NCI-H128 (cell line): ENCODE results near the gene TIMM23B.
"Not testable (repeated sequence)": the region's sequence is repeated elsewhere in the genome, so short reads cannot be mapped to it uniquely, and the experiment has no call there.

Experiments used
- DNase-seq: peaks from one replicate; lab custom pipeline; 2025; ENCODE audit not compliant: unreplicated experiment; lab: John Stamatoyannopoulos, UW

TIMM23B gene, protein sequence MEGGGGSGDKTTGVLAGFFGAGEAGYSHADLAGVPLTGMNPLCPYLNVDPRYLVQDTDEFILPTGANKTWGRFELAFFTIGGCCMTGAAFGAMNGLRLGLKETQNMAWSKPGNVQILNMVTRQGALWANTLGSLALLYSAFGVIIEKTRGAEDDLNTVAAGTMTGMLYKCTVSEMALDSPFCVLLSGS

DNA sequence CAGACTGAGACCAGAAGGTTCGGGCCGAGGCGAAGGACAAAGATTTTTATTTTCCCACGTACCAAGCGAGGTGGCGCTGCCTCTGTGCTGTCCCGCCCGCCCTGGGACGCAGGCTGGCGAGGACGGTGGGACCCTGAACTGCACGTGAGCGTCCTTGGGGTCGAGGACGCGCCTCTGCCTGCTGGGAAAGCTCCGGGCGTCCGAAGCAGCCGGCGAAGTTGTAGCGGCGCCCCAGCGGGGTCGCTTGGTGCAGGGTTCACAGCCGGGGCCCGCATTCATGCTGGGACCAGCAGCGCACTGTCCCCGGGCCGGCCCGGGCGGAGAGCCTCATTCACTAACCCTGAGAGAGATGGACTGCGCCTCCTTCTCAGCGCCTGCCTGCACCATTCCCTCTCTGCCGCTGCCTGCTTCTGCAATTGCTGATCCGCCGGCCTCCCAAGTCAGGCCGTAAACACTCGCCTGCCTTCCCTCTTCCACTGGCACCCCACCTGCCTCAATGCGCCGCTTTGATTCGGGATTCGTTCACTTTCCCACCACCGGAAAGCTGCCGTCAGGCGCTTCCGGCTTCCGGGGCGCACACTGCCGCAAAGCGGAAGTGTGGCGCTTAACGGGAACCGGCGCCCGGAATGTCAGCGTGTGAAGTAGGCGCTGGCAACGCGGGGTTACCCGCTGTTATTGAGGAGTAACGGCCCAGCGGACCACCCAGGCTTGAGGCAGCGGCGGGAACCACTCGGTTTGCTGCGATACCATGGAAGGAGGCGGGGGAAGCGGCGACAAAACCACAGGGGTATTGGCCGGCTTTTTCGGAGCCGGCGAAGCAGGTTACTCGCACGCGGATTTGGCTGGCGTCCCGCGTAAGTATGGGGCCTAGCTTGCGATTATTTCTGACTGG, at the start of gene TIMM23B, which contains the start of gene PARG:
Gene TIMM23B, plus strand, starts transcription at position 607 of the 892 bp plus-strand sequence. Its CDS starts 142 bp downstream, at position 749.
Gene PARG, minus strand, starts transcription at position 581 of the 892 bp plus-strand sequence. Its CDS starts 302 bp downstream, at position 279.
- DNase-seq, result peak; percentile 4

DNA sequence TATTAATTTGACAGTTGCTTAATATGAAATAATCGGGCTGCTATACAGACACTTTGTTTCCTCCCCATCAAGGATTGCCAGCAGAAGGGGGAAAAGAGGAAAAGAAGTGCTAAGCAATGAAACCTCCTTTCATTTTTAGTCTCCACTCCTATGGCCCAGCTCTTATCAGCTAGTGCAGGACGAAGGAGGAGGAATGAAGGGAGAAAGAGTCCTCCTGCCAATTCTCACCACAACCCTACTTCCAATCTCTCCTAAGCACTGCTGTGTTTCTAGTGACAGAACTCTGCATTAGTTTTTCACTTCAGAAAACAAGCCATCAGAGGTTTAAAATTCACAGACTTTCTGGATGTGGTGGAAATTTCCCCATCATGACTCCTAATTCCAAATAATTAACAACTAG, 41.9 kb upstream of the TIMM23B start:
- not testable (repeated sequence) for DNase-seq

DNA sequence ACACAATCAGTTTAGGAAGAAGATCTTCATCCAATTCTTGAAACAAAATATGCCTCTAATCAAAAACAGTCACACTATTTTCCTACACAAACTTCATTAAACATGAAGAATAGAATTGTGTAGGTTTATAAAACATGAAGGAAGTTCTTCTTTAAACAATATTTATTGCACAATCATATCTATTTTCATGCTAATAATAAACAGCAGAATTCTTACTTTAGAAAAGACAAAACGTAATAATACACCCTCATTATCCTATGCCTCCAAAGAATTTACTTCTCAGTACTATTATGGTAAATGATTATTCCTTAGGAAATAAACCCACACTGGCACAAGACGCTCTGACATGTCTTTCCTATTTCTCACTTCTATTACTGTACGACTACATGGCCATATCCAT, 41.4 kb upstream of the TIMM23B start:
- not testable (repeated sequence) for DNase-seq

DNA sequence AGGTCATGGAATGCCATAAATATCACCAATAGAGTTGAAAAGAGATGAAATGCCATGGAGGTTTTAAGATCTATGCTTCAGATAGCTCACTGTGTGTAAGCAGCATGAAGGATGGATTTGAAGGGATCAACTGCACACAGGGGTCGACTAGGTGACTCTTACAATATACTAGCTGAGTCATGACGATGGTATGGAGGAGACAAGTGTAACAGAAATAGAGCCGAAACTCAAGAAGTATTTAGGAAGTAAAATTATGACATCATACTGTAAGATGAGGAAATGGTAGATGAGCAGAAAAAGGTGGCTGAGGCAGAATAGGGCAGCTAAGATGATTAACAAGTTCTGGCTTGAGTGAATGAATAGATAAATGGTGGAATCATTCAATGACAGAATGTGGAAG, 38.0 kb upstream of the TIMM23B start:
- not testable (repeated sequence) for DNase-seq

DNA sequence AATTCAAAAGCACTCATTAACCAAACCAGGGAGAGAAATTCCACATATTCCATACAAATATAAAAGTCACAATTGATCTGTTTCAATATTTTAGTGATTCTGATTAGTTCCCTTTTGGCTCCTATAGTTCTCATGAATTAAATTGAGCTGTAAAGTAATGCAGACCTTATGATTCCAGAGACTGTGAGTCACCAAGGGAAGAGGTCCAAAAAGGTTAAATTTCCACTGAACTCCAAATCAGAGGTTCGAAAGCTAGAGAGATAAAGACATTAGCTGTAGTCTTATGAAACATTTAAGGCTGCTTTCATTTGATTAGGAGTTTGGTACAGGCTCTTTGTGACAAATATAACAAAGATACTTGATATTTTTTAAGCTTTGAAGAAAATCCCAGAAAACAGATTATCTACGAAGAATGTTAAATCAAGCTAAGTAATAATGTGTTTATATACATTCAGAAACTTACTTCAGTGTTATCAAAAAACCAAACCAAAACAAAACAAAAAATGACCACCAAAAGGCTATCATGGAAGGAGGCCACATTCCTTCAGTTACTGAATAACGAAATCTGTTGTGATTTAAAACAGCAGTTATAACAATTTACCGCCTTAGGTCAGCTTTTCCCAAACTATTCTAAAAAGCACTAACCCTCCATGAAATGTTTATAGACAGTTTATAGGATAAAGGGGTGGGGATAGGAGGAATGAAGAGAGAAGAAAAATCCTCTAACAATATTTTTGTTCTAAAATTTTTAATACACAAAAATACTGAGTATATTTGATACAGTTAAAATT, 33.4 kb upstream of the TIMM23B start:
- not testable (repeated sequence) for DNase-seq

DNA sequence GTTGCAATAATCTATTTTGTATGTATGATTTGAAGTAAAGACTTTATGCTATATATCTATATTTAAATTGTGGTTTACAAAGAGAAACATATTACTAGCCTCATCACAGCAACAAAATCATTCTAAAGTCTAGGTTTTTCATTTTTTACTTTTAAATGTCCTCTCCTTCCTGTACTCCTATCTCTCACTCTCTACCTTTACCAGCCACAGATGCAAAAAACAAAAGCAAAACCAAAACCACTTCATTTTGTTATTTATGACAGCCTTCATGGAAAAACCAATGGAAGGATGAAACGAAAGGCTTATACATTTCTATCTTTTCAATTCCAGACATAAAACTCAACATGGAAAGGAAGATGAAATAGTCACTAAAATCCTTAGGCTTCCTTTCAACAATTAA, 31.6 kb upstream of the TIMM23B start:
- not testable (repeated sequence) for DNase-seq

GRCh38 chr10:49916451-49916850, 25.4 kb upstream of the TIMM23B start:
- not testable (repeated sequence) for DNase-seq

DNA sequence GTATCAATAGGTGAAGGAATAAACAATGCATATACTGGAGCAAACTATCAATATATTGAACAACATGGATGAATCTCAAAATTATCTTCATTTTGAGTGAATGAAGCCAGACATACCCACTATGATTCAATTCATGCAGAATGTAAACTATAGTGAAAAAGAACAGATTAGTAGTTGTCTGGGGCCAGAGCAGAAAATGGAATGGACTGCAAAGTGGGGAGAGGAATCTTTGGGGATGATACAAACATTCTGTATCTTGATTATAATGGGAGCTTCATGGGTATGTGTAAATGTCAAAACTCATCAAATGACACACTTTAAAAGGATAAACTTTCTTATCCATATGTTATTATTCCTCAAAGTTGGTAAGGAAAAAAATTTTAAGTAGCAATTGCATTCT, 23.9 kb upstream of the TIMM23B start:
- DNase-seq, result not testable (repeated sequence)

DNA sequence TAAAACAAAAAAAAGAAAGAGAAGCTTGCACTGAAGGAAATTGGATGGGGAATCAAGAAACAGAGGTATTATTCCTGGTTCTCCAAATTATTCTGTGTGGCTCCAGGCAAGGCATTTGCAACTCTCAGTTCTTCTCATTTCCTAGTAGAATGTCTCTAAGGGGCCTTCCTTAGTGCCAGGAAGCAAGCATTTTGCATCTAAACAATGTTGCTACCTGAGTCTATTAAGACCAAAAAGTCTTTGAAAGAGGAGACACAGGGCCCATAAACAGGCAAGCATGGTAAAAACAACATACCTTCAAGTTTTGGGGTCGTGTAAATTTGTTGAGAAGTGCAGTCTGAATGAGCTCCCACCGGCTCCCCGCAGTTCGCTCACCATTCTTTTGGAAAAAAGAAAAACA, 19.8 kb upstream of the TIMM23B start:
- not testable (repeated sequence) for DNase-seq

DNA sequence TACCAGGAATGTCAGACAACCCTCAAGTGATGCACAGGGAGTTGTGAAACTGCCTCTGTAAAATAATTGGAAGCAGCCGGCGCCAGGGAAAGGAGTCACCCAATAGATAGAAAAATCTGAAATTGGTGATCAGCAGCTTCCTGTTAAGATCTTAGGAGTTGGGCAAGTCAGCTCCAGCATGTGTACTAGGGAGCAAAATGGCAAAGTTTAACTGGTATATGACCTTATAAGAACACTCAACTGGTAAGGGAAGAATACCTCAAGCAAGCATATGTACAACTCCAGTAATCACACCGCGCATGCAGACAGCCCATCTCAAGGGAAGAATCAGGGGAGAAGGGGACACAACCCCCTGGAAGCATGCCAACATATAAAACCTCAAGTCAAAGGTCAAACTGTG, 18.3 kb upstream of the TIMM23B start:
- DNase-seq, result not testable (repeated sequence)

DNA sequence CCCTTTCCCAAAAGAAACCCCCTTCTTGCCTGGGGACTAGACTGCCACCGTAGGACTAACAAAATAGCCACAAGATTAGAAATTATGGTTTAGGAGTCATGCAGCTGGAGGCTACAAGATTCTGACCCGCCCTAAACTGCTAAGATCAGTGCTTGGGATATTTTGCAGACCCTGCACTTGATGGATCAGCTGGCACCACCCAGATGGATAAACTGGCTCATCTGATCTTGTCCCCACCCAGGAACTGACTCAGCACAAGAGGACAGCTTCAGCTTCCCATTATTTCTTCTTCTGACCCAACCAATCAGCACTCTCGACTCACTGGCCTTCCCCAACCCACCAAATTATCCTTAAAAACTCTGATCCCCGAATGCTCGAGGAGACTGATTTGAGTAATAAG, 10.6 kb upstream of the TIMM23B start:
- not testable (repeated sequence) for DNase-seq

GRCh38 chr10:49931959-49932728, 9.7 kb upstream of the TIMM23B start:
- not testable (repeated sequence) for DNase-seq

- not testable (repeated sequence) for DNase-seq
Measured at GRCh38 chr10:49942339-49942705, 469 bp downstream of the TIMM23B start.

GRCh38 chr10:49943607-49944006, 1.8 kb downstream of the TIMM23B start:
- DNase-seq, result not testable (repeated sequence)

DNA sequence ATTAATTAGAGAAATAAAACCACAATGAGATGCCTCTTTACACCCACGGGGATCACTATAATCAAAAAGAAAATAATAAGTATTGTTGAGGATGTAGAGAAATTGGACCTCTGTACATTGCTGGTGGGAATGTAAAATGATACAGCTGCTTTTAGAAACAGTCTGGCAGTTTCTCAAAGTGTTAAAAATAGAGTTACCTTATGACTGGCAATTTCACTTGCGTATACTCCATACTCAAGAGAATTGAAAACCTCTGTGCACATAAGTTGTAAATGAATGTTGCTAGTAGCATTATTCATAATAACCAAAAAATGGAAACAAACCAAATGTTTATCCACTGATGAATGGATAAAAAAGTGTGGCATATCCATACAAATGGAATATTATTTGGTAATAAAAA, 6.3 kb downstream of the TIMM23B start:
- DNase-seq, result not testable (repeated sequence)

- not testable (repeated sequence) for DNase-seq
Measured at GRCh38 chr10:49948737-49949136, 6.9 kb downstream of the TIMM23B start.

DNA sequence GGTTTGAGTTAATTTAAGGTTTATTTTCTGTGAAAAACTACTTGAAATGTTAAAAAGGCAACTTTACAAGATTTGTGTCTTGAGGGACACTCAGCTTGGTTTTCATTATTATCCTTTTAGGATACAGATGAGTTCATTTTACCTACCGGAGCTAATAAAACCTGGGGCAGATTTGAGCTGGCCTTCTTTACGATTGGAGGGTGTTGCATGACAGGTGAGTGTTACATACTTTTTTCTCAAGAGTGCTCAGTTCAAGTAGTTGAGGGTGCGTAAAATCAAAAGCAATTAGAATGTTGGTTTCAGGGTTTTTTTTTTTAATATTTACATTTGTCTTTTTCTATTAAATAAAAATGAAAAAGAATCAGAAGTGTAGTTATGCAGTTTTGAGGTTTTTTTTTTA, 10.2 kb downstream of the TIMM23B start:
- not testable (repeated sequence) for DNase-seq

GRCh38 chr10:49953122-49953521, 11.3 kb downstream of the TIMM23B start:
- not testable (repeated sequence) for DNase-seq

DNA sequence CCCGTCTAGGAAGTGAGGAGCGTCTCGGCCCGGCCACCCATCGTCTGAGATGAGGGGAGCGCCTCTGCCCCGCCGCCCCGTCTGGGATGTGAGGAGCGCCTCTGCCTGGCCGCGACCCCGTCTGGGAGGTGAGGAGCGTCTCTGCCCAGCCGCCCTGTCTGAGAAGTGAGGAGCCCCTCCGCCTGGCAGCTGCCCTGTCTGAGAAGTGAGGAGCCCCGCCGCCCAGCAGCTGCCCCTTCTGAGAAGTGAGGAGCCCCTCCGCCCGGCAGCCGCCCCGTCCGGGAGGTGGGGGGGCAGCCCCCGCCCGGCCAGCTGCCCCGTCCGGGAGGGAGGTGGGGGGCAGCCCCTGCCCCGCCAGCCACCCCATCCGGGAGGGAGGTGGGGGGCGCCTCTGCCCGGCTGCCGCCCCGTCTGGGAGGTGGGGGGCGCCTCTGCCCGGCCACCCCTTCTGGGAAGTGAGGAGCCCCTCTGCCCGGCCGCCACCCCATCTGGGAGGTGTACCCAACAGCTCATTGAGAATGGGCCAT, 28.5 kb downstream of the TIMM23B start:
- DNase-seq, result not testable (repeated sequence)

DNA sequence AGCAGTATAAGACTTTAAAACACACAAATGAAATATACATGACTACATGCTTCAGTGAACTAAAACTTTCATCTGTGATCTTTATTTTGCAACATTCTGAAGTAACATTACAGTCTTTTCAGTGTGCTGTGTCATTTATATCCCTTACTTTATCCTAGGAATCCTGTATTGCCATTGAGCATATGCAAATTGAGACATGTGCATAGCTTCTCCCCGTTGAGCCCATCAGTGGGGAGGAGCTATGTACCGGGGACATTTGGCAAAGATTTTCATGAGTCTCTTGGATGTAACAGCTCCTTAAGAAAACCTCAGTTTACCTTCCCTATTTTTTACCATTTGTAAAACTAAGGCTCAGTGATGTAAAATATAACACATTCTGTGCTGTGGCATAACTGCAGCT, 29.6 kb downstream of the TIMM23B start:
- DNase-seq, result not testable (repeated sequence)
